Adrenal gland (tissue), 12 donors: ENCODE data around the gene NRP2. TPM values are rescaled to one million over a fixed set of nuclear protein-coding genes. Genes with fewer than 3 reads are reported as not detected.

Experiments used
- DNase-seq, 7 donors: peaks; one replicate each; pipeline ENCODE4 v3.0.0-alpha.2; 2019 to 2020
- H3K27ac ChIP-seq, 5 donors: fragments of 200-600 bp; sonication (generic) in 4 of 5; 1 replicate in 3 of 5; 2 replicates in 2 of 5; pipeline versions ENCODE4 v1.5.1 to v1.8.0; 2016 to 2020; ENCODE audit warnings: mild to moderate bottlenecking in 1 of 5
- H3K27me3 ChIP-seq: fragments of 200-600 bp; 2 replicates; pipeline ENCODE4 v1.8.0; 2021
- H3K36me3 ChIP-seq, 2 donors: fragments of 200-600 bp; replicated peaks in 1 of 2; 1 replicate in 1 of 2; 2 replicates in 1 of 2; pipeline versions ENCODE4 v1.5.1 to v1.8.0; 2018 to 2022
- H3K4me1 ChIP-seq, 2 donors: fragments of 200-600 bp; replicated peaks in 1 of 2; 1 replicate in 1 of 2; 2 replicates in 1 of 2; pipeline versions ENCODE4 v1.5.1 to v1.8.0; 2018 to 2021
- H3K4me3 ChIP-seq, 4 donors: fragments of 200-600 bp; sonication (generic) in 3 of 4; one replicate each; pipeline ENCODE4 v1.5.1; 2016 to 2018
- H3K9me3 ChIP-seq, 3 donors: fragments of 200-600 bp; sonication (generic) in 1 of 3; replicated peaks in 1 of 3; 1 replicate in 2 of 3; 2 replicates in 1 of 3; pipeline versions ENCODE4 v1.5.1 to v1.8.0; 2016 to 2021
- POLR2A ChIP-seq, 2 donors: fragments of 450-650 bp; IDR thresholded peaks; one replicate each; pipeline ENCODE4 v1.6.1; 2017; ENCODE audit warnings: antibody characterized with exemption in 2 of 2, mild to moderate bottlenecking in 2 of 2, moderate library complexity in 1 of 2
- whole genome bisulfite sequencing, 4 donors: extraction: QIAGEN DNeasy Blood & Tissue Kit in 2 of 4; methylation state at CpG; one replicate each; pipeline versions ENCODE4 v1.1.5 to v1.1.7; 2013 to 2017; 5-methylcytosine and 5-hydroxymethylcytosine counted together
- intact Hi-C, 2 donors: fragments of 100-400 bp; cut with DNase I; formaldehyde crosslinking; loops; one replicate each; pipeline versions ENCODE4 v1.14.1 to v1.15.0; 2022 to 2023
- polyA plus RNA-seq, 3 donors: library from polyadenylated mRNA; stranded (reverse); fragments of 200-250 nt in 2 of 3; fragments of 350-450 nt in 1 of 3; fragmentation: Illumina TruSeq in 1 of 3; extraction: RNeasy Lipid Tissue Mini Kit (QIAGEN cat#74804) in 1 of 3; gene quantifications; one replicate each; pipeline ENCODE4 v1.2.3, GENCODE V29; 2013 to 2014
- total RNA-seq, 9 donors: library from RNA; depleted of rRNA in 4 of 9; stranded (reverse); fragments of >200 nt in 4 of 9; fragments of 120-200 nt in 1 of 9; fragmentation: NEBNext Ultra II Directional in 1 of 9; extraction: Animal tissue kit (Norgen Biotek cat#: 25700) in 1 of 9; gene quantifications; one replicate each; pipeline versions ENCODE4 v1.1.0 to v1.2.4, GENCODE V29; 2013 to 2023
- TF ChIP-seq, protein P1 (sequence below), 6 experiments: fragments of 450-650 bp in 4 of 6; fragments of 200-600 bp in 2 of 6; sonication (generic) in 1 of 6; IDR thresholded peaks; 1 replicate in 5 of 6; 2 replicates in 1 of 6; pipeline versions ENCODE4 v1.5.1 to v1.8.0; 2016 to 2021; ENCODE audit warnings: antibody characterized with exemption in 6 of 6, mild to moderate bottlenecking in 2 of 6, moderate library complexity in 1 of 6
- donor health status: healthy with polysubstance abuse.
- donor health status: Bipolar disorder and iron deficiency.
- donor health status: DM: yes; HTN: yes; CAD: no.
- donor health status: DM: no; HTN: no; CAD: no.
- donor health status: DM: no; HTN: no; CAD: no.
- donor health status: DM: yes; HTN: yes; CAD: no.

Gene NRP2
- total and polyA plus RNA-seq, 12 donors: 27.6 to 205 (median 93.1) TPM

DNA sequence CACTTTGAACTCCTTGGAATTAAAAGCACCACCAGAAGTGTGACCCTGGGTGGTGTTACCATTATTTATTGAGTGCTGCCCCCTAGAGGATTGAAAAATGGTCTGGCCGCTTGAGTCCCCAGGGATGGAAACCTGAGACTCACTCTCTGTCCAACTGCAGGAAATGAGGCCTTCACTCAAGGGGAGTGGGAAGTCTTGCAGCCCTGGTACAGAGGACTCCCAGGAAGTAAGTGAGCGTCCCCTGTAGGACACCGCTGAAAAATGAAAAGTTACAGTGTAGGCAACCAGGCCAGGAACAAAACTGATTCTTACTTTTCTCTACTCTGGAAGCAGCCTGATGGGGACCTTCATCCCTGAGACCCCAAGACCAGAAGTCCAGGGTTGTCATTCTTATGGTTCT lies 2.2 kb upstream of the NRP2 start:
- 19 to 54% (median 33%) methylated on average over 3 of the region's 3 CpGs for WGBS, 4 donors
- Histone ChIP-seq H3K27ac (no peak overlapping the region), H3K4me1 (peaks cover 0 to 16% of the 10 kb centered on the region in 2 donors), H3K4me3 (no peak overlapping the region), H3K9me3 (no peaks in the 10 kb centered on the region), H3K27me3 (no peaks in the 10 kb centered on the region), H3K36me3 (no peaks in the 10 kb centered on the region)
- DNase-seq: peak in 6 of 7 donors; percentile 60 to 84 (median 70)
- TF ChIP-seq, protein P1, sequence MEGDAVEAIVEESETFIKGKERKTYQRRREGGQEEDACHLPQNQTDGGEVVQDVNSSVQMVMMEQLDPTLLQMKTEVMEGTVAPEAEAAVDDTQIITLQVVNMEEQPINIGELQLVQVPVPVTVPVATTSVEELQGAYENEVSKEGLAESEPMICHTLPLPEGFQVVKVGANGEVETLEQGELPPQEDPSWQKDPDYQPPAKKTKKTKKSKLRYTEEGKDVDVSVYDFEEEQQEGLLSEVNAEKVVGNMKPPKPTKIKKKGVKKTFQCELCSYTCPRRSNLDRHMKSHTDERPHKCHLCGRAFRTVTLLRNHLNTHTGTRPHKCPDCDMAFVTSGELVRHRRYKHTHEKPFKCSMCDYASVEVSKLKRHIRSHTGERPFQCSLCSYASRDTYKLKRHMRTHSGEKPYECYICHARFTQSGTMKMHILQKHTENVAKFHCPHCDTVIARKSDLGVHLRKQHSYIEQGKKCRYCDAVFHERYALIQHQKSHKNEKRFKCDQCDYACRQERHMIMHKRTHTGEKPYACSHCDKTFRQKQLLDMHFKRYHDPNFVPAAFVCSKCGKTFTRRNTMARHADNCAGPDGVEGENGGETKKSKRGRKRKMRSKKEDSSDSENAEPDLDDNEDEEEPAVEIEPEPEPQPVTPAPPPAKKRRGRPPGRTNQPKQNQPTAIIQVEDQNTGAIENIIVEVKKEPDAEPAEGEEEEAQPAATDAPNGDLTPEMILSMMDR (IDR thresholded peaks at IDR 0.05): peak; percentile 55 to 70 (median 66)
- TF ChIP-seq POLR2A (IDR thresholded peaks at IDR 0.05): no peak
- intact Hi-C loops: loop anchor here in 1 of 2 donors (10.0 kb wide), 1 partner anchor 805 kb away; no protein-coding TSS in a partner anchor

DNA sequence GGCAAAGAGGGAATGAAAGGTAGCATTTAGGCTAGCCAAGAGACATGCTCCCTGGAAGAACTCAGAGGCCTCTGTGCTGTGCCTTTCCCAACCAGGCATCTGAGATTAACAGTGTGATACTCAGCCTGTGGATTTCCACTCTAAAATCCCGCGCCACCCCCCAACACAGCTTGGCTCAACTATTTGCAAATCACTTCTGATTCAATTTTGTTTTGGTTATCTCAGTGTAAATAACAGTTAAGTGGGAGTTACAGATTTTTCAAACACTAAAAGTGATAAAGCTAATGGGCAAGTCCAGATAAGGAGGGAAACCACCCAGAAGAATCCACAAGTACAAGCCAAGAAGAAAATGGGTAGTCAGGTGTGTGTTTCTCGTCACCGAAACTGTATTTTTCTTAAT lies 1.4 kb upstream of the NRP2 start:
- H3K36me3 ChIP-seq: no peaks in the 10 kb centered on the region
- 68 to 72% (median 72%) methylated on average over 4 of the region's 4 CpGs for WGBS, 4 donors
- H3K9me3 ChIP-seq: no peaks in the 10 kb centered on the region
- H3K4me1 ChIP-seq: peaks cover 5 to 16% of the 10 kb centered on the region in 2 donors
- TF ChIP-seq, protein P1 (IDR thresholded peaks at IDR 0.05): no peak
- TF ChIP-seq POLR2A (IDR thresholded peaks at IDR 0.05): no peak
- no peak overlapping the region for H3K27ac ChIP-seq
- H3K4me3 ChIP-seq: no peak overlapping the region
- no peaks in the 10 kb centered on the region for H3K27me3 ChIP-seq
- DNase-seq: no peak
- intact Hi-C loops: loop anchor here in 1 of 2 donors (10.0 kb wide), 1 partner anchor 806 kb away; no protein-coding TSS in a partner anchor

DNA sequence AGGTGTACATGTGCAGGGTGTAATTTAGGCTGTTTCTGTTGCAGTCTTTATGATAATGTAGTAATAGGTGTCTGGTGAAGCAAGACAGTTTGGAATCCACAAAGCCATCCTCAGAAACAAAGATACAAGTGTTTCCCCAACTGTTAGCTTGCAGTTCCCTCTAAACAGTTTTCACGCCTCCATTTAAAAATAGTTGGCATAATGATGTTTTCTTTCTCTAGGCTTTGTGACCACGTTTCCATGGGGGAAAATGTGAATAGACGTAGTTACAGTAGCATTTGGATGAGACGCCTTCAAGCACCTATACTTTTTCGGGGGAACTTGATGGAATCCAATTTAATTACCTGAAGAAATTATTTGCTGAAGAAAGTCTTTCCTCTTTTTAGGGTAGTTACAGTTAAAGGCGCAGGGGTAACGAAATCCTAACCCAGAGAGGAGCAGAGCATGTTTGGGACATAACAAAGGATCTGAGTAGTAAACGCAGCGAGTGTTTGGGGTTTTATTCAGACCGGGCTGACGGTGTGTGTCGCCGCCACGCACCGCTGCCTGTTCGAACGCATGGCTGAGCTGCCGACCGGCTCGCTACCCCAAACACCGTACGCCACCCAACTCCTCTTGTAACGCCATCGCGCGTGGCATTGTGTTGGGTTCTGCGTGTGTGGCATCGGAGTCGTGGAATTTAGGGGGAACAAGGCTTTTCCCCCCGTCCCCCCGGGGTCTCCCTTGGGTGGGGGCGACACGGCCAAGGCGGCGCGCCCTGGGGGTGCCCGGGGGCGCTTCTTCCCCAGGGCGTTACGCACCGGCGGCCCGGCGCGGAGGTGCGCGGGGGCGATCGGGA lies 681 bp upstream of the NRP2 start:
- Histone ChIP-seq H3K4me1 (peaks cover 11 to 19% of the 10 kb centered on the region in 2 donors), H3K27ac (peak overlapping the region in 4 of 5 donors; percentile 75 to 93 (median 84)), H3K36me3 (no peaks in the 10 kb centered on the region), H3K4me3 (peak overlapping the region; percentile 45 to 84 (median 72)), H3K27me3 (no peaks in the 10 kb centered on the region), H3K9me3 (no peaks in the 10 kb centered on the region)
- TF ChIP-seq POLR2A (IDR thresholded peaks at IDR 0.05): no peak
- TF ChIP-seq, protein P1 (IDR thresholded peaks at IDR 0.05): peak in 1 of 6 experiments; percentile 3
- intact Hi-C loops: loop anchor here in 1 of 2 donors (10.0 kb wide), 1 partner anchor 807 kb away; no protein-coding TSS in a partner anchor
- WGBS, 4 donors: 8 to 21% (median 10%) methylated on average over 21 to 49 of the region's 49 CpGs
- DNase-seq: peak in 4 of 7 donors; percentile 27 to 67 (median 39)

DNA sequence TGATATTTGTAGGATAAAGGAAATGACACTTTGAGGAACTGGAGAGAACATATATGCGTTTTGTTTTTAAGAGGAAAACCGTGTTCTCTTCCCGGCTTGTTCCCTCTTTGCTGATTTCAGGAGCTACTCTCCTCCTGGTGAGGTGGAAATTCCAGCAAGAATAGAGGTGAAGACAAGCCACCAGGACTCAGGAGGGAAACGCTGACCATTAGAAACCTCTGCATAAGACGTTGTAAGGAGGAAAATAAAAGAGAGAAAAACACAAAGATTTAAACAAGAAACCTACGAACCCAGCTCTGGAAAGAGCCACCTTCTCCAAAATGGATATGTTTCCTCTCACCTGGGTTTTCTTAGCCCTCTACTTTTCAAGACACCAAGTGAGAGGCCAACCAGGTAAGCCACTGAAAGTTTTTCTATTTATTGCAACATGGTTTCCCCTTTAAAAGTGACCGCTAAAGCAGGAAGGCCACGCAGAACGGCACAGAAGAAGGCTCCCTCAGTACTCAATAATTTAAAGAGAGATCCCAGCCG lies 735 bp downstream of the NRP2 start:
- Histone ChIP-seq H3K27ac (peak overlapping the region; percentile 54 to 93 (median 81)), H3K4me3 (peak overlapping the region; percentile 16 to 84 (median 61)), H3K9me3 (no peaks in the 10 kb centered on the region), H3K27me3 (no peaks in the 10 kb centered on the region), H3K36me3 (no peaks in the 10 kb centered on the region), H3K4me1 (peaks cover 24 to 34% of the 10 kb centered on the region in 2 donors)
- no peak for TF ChIP-seq POLR2A (IDR thresholded peaks at IDR 0.05)
- TF ChIP-seq, protein P1 (IDR thresholded peaks at IDR 0.05): no peak
- 3 to 8% (median 7%) methylated on average over 10 of the region's 10 CpGs for WGBS, 4 donors
- no peak for DNase-seq
- intact Hi-C loops: loop anchor here in 1 of 2 donors (10.0 kb wide), 1 partner anchor 808 kb away; no protein-coding TSS in a partner anchor
